ENCODE results near the gene ETV6.

The ETV6 gene

GRCh38 chr12:11824736-11825135 is 175.3 kb downstream of the ETV6 start:
- DNase-seq (ENCODE audit: low read depth, low spot score) = no peak

- DNase-seq (ENCODE audit: low read depth, low spot score) = no peak
These were observed 175.8 kb downstream of the ETV6 start for GRCh38 chr12:11825278-11825677.

GRCh38 chr12:11826574-11826973 is 177.1 kb downstream of the ETV6 start:
- DNase-seq (ENCODE audit: low read depth, low spot score) = no peak

- no peak for DNase-seq (ENCODE audit: low read depth, low spot score)
These were observed 177.9 kb downstream of the ETV6 start for GRCh38 chr12:11827091-11828061.

- DNase-seq (ENCODE audit: low read depth, low spot score) = no peak
These were observed 180.3 kb downstream of the ETV6 start for GRCh38 chr12:11829764-11830194.

- no peak for DNase-seq (ENCODE audit: low read depth, low spot score)
These were observed 180.9 kb downstream of the ETV6 start for GRCh38 chr12:11830307-11830801.

GRCh38 chr12:11832093-11832492 is 182.6 kb downstream of the ETV6 start:
- DNase-seq (ENCODE audit: low read depth, low spot score) = no peak

- no peak for DNase-seq (ENCODE audit: low read depth, low spot score)
These were observed 183.9 kb downstream of the ETV6 start for GRCh38 chr12:11833174-11833895.

- DNase-seq (ENCODE audit: low read depth, low spot score) = no peak
These were observed 184.8 kb downstream of the ETV6 start for GRCh38 chr12:11834104-11834812.

GRCh38 chr12:11834931-11835330 is 185.5 kb downstream of the ETV6 start:
- DNase-seq (ENCODE audit: low read depth, low spot score) = no peak

- DNase-seq (ENCODE audit: low read depth, low spot score) = no peak
These were observed 187.0 kb downstream of the ETV6 start for GRCh38 chr12:11836282-11837151.

GRCh38 chr12:11837216-11837934 is 187.9 kb downstream of the ETV6 start:
- no peak for DNase-seq (ENCODE audit: low read depth, low spot score)

- DNase-seq (ENCODE audit: low read depth, low spot score) = no peak
These were observed 188.9 kb downstream of the ETV6 start for GRCh38 chr12:11838403-11838802.

- no peak for DNase-seq (ENCODE audit: low read depth, low spot score)
These were observed 189.7 kb downstream of the ETV6 start for GRCh38 chr12:11839091-11839641.

GRCh38 chr12:11840366-11840765 is 190.9 kb downstream of the ETV6 start:
- DNase-seq (ENCODE audit: low read depth, low spot score) = no peak

- DNase-seq (ENCODE audit: low read depth, low spot score) = no peak
These were observed 197.0 kb downstream of the ETV6 start for GRCh38 chr12:11846488-11846887.

- no peak for DNase-seq (ENCODE audit: low read depth, low spot score)
These were observed 198.1 kb downstream of the ETV6 start for GRCh38 chr12:11847539-11847938.

- no peak for DNase-seq (ENCODE audit: low read depth, low spot score)
These were observed 200.5 kb downstream of the ETV6 start for GRCh38 chr12:11849757-11850504.

- no peak for DNase-seq (ENCODE audit: low read depth, low spot score)
These were observed 203.7 kb downstream of the ETV6 start for GRCh38 chr12:11853126-11853525.
